WTC11 (cell line): Measurements from ENCODE around the gene FGF1. TPM values are rescaled to one million over a fixed set of nuclear protein-coding genes. Genes with fewer than 3 reads are reported as not detected.

Experiments
- ATAC-seq: fragments of 200-7000 bp; cut with Tn5 transposase; 2 replicates; pipeline ENCODE4 v1.10.0; 2021; ENCODE audit warnings: mild to moderate bottlenecking, moderate library complexity
- CTCF ChIA-PET: fragments of 300-600 bp; sonication (Branson Sonifier 250); formaldehyde crosslinking; loops from one replicate; lab custom pipeline; 2021; ENCODE audit warnings: antibody characterized with exemption; lab: Charles Lee
- POLR2A ChIA-PET: fragments of 350-600 bp; sonication (Branson Sonifier 250); formaldehyde crosslinking; loops from one replicate; lab custom pipeline; 2021; ENCODE audit warnings: antibody characterized with exemption; lab: Charles Lee
- DNase-seq: peaks from one replicate; pipeline ENCODE4 v3.0.0; 2021; ENCODE audit warnings: low spot score
- H3K27ac Mint-ChIP-seq: 2 replicates; pipeline ENCODE4 v1.8.0; 2021; ENCODE audit warnings: mixed read lengths
- H3K27me3 Mint-ChIP-seq: 2 replicates; pipeline ENCODE4 v1.8.0; 2021; ENCODE audit warnings: low read depth, mild to moderate bottlenecking, moderate library complexity, mixed read lengths
- H3K36me3 Mint-ChIP-seq: 2 replicates; pipeline ENCODE4 v1.8.0; 2021; ENCODE audit warnings: mixed read lengths
- H3K4me1 Mint-ChIP-seq: 2 replicates; pipeline ENCODE4 v1.8.0; 2022; ENCODE audit warnings: mixed read lengths
- H3K4me3 Mint-ChIP-seq: 2 replicates; pipeline ENCODE4 v1.8.0; 2021; ENCODE audit warnings: mild to moderate bottlenecking, moderate library complexity, mixed read lengths
- H3K9me3 Mint-ChIP-seq: 2 replicates; pipeline ENCODE4 v1.8.0; 2021; ENCODE audit warnings: mixed read lengths
- NFE2L1 ChIP-seq: sonication (generic); formaldehyde crosslinking; IDR thresholded peaks from 2 replicates; pipeline ENCODE4 v1.8.1; 2023; ENCODE audit warnings: missing genetic modification reagents
- OVOL2 ChIP-seq: fragments of 250-450 bp; sonication (Bioruptor Pico); IDR thresholded peaks from 2 replicates; pipeline ENCODE4 v1.9.0; 2021; ENCODE audit warnings: mild to moderate bottlenecking, borderline replicate concordance
- PRDM15 ChIP-seq: sonication (generic); formaldehyde crosslinking; IDR thresholded peaks from 2 replicates; pipeline ENCODE4 v1.8.0; 2022; ENCODE audit warnings: missing genetic modification reagents
- TCF7 ChIP-seq: sonication (generic); formaldehyde crosslinking; IDR thresholded peaks from 2 replicates; pipeline ENCODE4 v1.8.0; 2022; ENCODE audit warnings: mild to moderate bottlenecking, low read depth, missing genetic modification reagents, moderate library complexity
- ZBTB21 ChIP-seq: sonication (generic); formaldehyde crosslinking; IDR thresholded peaks from 2 replicates; pipeline ENCODE4 v1.8.1; 2023; ENCODE audit warnings: mild to moderate bottlenecking, missing genetic modification reagents, borderline replicate concordance
- ZNF138 ChIP-seq: sonication (generic); formaldehyde crosslinking; conservative IDR thresholded peaks from 2 replicates; pipeline ENCODE4 v1.8.1; 2022; ENCODE audit warnings: mild to moderate bottlenecking, moderate library complexity, missing genetic modification reagents
- total RNA-seq: library from RNA; stranded (reverse); gene quantifications from 3 replicates; pipeline ENCODE4 v1.2.3, GENCODE V29; 2021
- TF ChIP-seq, protein P1 (sequence below): sonication (generic); formaldehyde crosslinking; IDR thresholded peaks from 2 replicates; pipeline ENCODE4 v1.8.1; 2023; ENCODE audit warnings: mild to moderate bottlenecking, missing genetic modification reagents, borderline replicate concordance
- TF ChIP-seq, protein P2 (sequence below): sonication (generic); formaldehyde crosslinking; IDR thresholded peaks from 2 replicates; pipeline ENCODE4 v1.8.1; 2023; ENCODE audit warnings: mild to moderate bottlenecking, missing genetic modification reagents
- TF ChIP-seq, protein P3 (sequence below): sonication (generic); formaldehyde crosslinking; IDR thresholded peaks from 2 replicates; pipeline ENCODE4 v1.8.1; 2023; ENCODE audit warnings: mild to moderate bottlenecking, missing genetic modification reagents
- TF ChIP-seq, protein P4 (sequence below): sonication (generic); formaldehyde crosslinking; conservative IDR thresholded peaks from 2 replicates; pipeline ENCODE4 v1.8.1; 2023; ENCODE audit warnings: mild to moderate bottlenecking, low read depth, missing genetic modification reagents, moderate library complexity

The FGF1 gene
- total RNA-seq, 1 experiment from 2014 or later, result 0.55 TPM

DNA sequence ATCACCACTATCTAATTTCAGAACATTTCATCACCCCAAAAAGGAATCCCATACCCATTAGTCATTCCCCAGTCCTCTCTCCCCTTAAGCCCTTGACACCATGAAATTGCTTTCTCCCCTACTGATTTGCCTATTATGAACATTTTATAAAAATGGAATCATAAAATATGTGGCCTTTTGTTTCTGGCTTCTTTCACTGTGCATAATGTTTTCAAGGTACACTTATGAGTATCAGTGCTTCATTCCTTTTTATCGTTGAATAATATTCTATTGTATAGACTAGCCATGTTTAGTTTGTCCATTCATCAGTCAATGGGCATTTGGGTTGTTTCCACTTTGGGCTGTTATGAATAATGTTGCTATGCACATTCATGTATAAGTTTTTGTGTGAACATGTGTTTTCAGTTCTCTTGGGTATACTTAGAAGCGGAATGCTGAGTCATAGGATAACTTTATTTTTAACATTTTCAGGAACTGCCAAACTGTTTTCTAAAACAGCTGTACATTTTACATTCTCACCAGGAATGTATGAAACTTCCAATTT is 40.4 kb upstream of the FGF1 start (continued):
- TF ChIP-seq, protein P1, sequence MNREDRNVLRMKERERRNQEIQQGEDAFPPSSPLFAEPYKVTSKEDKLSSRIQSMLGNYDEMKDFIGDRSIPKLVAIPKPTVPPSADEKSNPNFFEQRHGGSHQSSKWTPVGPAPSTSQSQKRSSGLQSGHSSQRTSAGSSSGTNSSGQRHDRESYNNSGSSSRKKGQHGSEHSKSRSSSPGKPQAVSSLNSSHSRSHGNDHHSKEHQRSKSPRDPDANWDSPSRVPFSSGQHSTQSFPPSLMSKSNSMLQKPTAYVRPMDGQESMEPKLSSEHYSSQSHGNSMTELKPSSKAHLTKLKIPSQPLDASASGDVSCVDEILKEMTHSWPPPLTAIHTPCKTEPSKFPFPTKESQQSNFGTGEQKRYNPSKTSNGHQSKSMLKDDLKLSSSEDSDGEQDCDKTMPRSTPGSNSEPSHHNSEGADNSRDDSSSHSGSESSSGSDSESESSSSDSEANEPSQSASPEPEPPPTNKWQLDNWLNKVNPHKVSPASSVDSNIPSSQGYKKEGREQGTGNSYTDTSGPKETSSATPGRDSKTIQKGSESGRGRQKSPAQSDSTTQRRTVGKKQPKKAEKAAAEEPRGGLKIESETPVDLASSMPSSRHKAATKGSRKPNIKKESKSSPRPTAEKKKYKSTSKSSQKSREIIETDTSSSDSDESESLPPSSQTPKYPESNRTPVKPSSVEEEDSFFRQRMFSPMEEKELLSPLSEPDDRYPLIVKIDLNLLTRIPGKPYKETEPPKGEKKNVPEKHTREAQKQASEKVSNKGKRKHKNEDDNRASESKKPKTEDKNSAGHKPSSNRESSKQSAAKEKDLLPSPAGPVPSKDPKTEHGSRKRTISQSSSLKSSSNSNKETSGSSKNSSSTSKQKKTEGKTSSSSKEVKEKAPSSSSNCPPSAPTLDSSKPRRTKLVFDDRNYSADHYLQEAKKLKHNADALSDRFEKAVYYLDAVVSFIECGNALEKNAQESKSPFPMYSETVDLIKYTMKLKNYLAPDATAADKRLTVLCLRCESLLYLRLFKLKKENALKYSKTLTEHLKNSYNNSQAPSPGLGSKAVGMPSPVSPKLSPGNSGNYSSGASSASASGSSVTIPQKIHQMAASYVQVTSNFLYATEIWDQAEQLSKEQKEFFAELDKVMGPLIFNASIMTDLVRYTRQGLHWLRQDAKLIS (CRISPR knock-in tag), result no peak
- TF ChIP-seq NFE2L1 (CRISPR knock-in tag), result no peak
- no peak for TF ChIP-seq ZBTB21 (CRISPR knock-in tag)
- no peak for TF ChIP-seq TCF7

DNA sequence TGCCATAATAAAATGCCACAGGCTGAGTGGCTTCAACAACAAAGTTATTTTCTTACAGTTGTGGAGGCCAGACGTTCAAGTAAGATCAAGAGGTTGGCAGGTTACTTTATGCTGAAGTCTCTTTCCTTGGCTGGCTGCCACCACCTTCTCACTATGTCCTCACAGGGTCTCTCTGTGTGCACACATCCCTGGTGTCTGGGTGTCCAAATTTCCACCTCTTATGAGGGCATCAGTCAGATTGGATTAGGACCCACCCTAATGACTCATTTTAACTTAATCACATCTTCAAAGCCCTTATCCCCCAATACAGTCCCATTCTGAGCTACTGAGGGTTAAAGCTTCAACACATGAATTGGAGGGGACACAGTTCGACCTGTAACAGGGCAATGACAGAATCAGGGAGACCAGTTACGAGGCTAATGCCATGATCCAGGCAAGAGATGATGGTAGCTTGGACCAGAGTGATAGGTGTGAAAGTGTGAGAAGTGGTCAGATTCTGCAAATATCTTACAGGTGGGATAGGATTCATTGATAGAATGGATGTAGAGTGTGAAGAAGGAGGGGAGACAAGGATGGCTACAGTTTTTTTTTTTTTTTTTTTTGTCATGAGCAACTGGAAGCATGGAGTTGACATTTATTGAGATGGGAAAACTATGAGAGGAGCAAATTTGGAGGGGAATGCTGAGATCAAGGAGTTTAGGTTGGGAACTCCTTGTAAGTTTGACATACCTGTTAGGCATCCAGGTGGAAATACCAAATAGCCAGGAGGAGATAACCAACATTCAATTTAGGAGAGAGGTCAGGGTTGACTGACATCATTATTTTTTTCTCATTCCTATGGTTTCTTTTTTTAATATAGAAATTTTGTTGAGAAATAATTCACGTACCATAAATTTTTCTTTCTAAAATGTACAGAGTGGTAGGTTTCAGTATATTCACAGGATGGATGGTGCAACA is 39.6 kb upstream of the FGF1 start:
- TF ChIP-seq ZNF138, result no peak
- no peak for TF ChIP-seq OVOL2 (CRISPR knock-in tag)
- TF ChIP-seq, protein P2, sequence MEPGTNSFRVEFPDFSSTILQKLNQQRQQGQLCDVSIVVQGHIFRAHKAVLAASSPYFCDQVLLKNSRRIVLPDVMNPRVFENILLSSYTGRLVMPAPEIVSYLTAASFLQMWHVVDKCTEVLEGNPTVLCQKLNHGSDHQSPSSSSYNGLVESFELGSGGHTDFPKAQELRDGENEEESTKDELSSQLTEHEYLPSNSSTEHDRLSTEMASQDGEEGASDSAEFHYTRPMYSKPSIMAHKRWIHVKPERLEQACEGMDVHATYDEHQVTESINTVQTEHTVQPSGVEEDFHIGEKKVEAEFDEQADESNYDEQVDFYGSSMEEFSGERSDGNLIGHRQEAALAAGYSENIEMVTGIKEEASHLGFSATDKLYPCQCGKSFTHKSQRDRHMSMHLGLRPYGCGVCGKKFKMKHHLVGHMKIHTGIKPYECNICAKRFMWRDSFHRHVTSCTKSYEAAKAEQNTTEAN, result no peak
- no peak for TF ChIP-seq PRDM15
- TF ChIP-seq, protein P3, sequence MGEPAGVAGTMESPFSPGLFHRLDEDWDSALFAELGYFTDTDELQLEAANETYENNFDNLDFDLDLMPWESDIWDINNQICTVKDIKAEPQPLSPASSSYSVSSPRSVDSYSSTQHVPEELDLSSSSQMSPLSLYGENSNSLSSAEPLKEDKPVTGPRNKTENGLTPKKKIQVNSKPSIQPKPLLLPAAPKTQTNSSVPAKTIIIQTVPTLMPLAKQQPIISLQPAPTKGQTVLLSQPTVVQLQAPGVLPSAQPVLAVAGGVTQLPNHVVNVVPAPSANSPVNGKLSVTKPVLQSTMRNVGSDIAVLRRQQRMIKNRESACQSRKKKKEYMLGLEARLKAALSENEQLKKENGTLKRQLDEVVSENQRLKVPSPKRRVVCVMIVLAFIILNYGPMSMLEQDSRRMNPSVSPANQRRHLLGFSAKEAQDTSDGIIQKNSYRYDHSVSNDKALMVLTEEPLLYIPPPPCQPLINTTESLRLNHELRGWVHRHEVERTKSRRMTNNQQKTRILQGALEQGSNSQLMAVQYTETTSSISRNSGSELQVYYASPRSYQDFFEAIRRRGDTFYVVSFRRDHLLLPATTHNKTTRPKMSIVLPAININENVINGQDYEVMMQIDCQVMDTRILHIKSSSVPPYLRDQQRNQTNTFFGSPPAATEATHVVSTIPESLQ, result no peak
- TF ChIP-seq, protein P4, sequence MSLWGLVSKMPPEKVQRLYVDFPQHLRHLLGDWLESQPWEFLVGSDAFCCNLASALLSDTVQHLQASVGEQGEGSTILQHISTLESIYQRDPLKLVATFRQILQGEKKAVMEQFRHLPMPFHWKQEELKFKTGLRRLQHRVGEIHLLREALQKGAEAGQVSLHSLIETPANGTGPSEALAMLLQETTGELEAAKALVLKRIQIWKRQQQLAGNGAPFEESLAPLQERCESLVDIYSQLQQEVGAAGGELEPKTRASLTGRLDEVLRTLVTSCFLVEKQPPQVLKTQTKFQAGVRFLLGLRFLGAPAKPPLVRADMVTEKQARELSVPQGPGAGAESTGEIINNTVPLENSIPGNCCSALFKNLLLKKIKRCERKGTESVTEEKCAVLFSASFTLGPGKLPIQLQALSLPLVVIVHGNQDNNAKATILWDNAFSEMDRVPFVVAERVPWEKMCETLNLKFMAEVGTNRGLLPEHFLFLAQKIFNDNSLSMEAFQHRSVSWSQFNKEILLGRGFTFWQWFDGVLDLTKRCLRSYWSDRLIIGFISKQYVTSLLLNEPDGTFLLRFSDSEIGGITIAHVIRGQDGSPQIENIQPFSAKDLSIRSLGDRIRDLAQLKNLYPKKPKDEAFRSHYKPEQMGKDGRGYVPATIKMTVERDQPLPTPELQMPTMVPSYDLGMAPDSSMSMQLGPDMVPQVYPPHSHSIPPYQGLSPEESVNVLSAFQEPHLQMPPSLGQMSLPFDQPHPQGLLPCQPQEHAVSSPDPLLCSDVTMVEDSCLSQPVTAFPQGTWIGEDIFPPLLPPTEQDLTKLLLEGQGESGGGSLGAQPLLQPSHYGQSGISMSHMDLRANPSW (CRISPR knock-in tag), result no peak
- 0 out of 2 replicates have a peak, but pooled peaks cover 4% of the 10 kb centered on the region for H3K4me1 Mint-ChIP-seq
- DNase-seq, result no peak
- H3K27me3 Mint-ChIP-seq, result no peaks in the 10 kb centered on the region
- no peak overlapping the region for H3K27ac Mint-ChIP-seq
- no peak for ATAC-seq
- ChIA-PET POLR2A (no interaction called here), CTCF (interaction anchor here (1.0 to 4.7 kb wide), 2 partner anchors 12 to 155 kb away, joined by 3 to 36 read pairs; no protein-coding TSS in a partner anchor)
- H3K9me3 Mint-ChIP-seq, result peaks cover 4% of the 10 kb centered on the region
- peaks cover 12% of the 10 kb centered on the region for H3K36me3 Mint-ChIP-seq
- no peak overlapping the region for H3K4me3 Mint-ChIP-seq
